ENCODE measurements around the gene COL1A2. TPM values are rescaled to one million over a fixed set of nuclear protein-coding genes. Genes with fewer than 3 reads are reported as not detected.
A peak's percentile ranks its signal among the peaks of the same experiment; 100 is the strongest.

The COL1A2 gene
- total RNA-seq, result 100 to 1,000 TPM; 155 to 361 (median 232) TPM

GRCh38 chr7:94394437-94395140 is at the start of gene COL1A2:
Gene COL1A2 (plus strand): TSS chr7:94394895. CDS start chr7:94395032, 137 bp downstream.
- ATAC-seq (ENCODE audit: low FRiP score) (peak; percentile 38), DNase-seq (ENCODE audit: low spot score) (no peak)
- TF ChIP-seq CTCF (IDR thresholded peaks at IDR 0.05), result no peak

- no peak for TF ChIP-seq CTCF (IDR thresholded peaks at IDR 0.05)
- DNase-seq (ENCODE audit: low spot score) (no peak), ATAC-seq (ENCODE audit: low FRiP score) (no peak)
Measured at GRCh38 chr7:94345907-94346306, 48.8 kb upstream of the COL1A2 start.

GRCh38 chr7:94348142-94348541 is 46.6 kb upstream of the COL1A2 start:
- peak; percentile 76 for ATAC-seq (ENCODE audit: low FRiP score)
- TF ChIP-seq CTCF (IDR thresholded peaks at IDR 0.05), result no peak
- DNase-seq (ENCODE audit: low spot score), result no peak

DNA sequence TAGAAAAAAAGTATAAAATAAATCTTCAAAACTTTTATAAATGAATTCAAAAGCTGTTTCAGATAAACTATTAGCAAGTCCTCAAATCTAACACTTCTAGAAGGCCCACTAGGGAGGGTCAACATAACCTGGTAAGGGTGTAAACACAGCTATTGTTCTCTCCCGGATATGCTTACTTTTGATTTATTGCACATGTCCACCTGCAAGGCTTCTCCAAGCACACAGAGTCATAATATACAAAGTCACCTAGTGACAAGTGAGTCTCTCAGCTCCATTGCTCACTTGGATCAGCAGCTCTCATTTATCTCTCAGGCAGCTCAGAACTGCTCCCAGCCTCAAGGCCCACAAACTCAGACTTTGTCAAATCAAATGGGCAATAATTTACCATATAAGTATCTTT is 44.0 kb upstream of the COL1A2 start:
- DNase-seq (ENCODE audit: low spot score), result no peak
- ATAC-seq (ENCODE audit: low FRiP score), result no peak
- TF ChIP-seq CTCF (IDR thresholded peaks at IDR 0.05), result no peak

GRCh38 chr7:94351703-94352102 is 43.0 kb upstream of the COL1A2 start:
- no peak for TF ChIP-seq CTCF (IDR thresholded peaks at IDR 0.05)
- DNase-seq (ENCODE audit: low spot score), result no peak
- no peak for ATAC-seq (ENCODE audit: low FRiP score)

DNA sequence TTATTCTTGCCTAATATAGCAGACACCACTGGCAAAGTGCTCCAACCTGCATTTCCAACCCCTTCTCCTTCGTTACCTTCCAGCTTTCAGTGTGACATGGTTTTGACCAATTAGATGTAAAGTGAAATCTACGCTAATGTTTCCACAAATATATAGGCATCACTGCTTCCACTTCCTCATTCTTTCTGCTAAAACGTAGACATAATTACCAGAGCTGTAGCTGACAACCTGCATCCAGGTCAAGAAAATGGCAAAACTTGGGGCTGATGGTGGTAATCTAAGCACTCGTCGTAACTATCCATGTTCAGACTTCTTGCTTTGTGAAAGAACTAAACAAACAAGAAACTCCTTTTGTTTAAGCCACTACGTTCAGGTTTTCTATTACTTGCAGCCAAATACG is 41.8 kb upstream of the COL1A2 start:
- ATAC-seq (ENCODE audit: low FRiP score) (no peak), DNase-seq (ENCODE audit: low spot score) (no peak)
- no peak for TF ChIP-seq CTCF (IDR thresholded peaks at IDR 0.05)

DNA sequence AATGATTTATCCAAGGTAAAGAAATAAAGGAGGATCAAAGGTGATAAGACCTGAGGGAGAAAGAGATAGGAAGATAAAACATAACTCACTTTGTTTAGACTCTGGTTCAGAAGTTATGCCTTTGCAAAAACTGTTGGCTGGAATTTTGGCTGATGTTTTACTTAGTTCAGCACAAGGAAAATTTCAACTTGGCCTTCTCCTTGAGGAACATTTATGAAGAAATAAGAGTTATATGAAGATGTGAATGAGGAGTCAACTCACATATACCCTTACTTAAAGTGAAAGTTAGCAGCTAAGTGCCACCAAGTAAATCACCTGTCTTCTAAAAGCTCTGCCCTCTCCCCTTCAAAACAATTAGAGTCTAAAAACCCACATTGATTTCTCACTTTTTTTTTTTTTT is 39.7 kb upstream of the COL1A2 start:
- DNase-seq (ENCODE audit: low spot score) (no peak), ATAC-seq (ENCODE audit: low FRiP score) (no peak)
- TF ChIP-seq CTCF (IDR thresholded peaks at IDR 0.05), result no peak

Measured in omental fat pad (tissue), 4 donors.